ENCODE measurements around the gene ARHGAP22.

DNA sequence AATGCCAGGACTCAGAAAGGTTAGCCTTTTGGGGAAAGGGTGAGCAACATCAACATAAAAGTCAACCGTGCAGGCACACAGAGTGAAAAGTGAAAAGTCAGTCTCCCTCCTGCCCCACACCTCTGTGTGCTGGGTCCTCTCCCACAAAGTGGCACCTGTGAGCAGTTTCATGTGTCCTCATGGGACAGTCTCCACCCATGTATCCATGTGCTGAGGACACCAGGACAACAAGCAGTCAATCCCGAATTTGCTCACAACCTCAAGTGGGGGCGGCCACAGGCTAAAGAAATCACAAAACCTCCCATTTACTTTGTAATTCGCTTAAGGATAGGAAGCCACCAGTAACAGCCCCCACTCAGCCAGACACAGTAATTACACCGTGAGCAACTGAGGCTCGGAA is 97.4 kb downstream of the ARHGAP22 start:
- TF ChIP-seq, protein P1, sequence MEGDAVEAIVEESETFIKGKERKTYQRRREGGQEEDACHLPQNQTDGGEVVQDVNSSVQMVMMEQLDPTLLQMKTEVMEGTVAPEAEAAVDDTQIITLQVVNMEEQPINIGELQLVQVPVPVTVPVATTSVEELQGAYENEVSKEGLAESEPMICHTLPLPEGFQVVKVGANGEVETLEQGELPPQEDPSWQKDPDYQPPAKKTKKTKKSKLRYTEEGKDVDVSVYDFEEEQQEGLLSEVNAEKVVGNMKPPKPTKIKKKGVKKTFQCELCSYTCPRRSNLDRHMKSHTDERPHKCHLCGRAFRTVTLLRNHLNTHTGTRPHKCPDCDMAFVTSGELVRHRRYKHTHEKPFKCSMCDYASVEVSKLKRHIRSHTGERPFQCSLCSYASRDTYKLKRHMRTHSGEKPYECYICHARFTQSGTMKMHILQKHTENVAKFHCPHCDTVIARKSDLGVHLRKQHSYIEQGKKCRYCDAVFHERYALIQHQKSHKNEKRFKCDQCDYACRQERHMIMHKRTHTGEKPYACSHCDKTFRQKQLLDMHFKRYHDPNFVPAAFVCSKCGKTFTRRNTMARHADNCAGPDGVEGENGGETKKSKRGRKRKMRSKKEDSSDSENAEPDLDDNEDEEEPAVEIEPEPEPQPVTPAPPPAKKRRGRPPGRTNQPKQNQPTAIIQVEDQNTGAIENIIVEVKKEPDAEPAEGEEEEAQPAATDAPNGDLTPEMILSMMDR (IDR thresholded peaks at IDR 0.05; ENCODE audit: low read depth, low read length, missing input control): no peak
- no peak for TF ChIP-seq NR2F2 (IDR thresholded peaks at IDR 0.05)
- no peak for TF ChIP-seq GABPA (IDR thresholded peaks at IDR 0.05 in 1 of 2, conservative IDR thresholded peaks at IDR 0.05 in 1 of 2)
- TF ChIP-seq, protein P2, sequence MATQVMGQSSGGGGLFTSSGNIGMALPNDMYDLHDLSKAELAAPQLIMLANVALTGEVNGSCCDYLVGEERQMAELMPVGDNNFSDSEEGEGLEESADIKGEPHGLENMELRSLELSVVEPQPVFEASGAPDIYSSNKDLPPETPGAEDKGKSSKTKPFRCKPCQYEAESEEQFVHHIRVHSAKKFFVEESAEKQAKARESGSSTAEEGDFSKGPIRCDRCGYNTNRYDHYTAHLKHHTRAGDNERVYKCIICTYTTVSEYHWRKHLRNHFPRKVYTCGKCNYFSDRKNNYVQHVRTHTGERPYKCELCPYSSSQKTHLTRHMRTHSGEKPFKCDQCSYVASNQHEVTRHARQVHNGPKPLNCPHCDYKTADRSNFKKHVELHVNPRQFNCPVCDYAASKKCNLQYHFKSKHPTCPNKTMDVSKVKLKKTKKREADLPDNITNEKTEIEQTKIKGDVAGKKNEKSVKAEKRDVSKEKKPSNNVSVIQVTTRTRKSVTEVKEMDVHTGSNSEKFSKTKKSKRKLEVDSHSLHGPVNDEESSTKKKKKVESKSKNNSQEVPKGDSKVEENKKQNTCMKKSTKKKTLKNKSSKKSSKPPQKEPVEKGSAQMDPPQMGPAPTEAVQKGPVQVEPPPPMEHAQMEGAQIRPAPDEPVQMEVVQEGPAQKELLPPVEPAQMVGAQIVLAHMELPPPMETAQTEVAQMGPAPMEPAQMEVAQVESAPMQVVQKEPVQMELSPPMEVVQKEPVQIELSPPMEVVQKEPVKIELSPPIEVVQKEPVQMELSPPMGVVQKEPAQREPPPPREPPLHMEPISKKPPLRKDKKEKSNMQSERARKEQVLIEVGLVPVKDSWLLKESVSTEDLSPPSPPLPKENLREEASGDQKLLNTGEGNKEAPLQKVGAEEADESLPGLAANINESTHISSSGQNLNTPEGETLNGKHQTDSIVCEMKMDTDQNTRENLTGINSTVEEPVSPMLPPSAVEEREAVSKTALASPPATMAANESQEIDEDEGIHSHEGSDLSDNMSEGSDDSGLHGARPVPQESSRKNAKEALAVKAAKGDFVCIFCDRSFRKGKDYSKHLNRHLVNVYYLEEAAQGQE (IDR thresholded peaks at IDR 0.05): no peak
- TF ChIP-seq, protein P3, sequence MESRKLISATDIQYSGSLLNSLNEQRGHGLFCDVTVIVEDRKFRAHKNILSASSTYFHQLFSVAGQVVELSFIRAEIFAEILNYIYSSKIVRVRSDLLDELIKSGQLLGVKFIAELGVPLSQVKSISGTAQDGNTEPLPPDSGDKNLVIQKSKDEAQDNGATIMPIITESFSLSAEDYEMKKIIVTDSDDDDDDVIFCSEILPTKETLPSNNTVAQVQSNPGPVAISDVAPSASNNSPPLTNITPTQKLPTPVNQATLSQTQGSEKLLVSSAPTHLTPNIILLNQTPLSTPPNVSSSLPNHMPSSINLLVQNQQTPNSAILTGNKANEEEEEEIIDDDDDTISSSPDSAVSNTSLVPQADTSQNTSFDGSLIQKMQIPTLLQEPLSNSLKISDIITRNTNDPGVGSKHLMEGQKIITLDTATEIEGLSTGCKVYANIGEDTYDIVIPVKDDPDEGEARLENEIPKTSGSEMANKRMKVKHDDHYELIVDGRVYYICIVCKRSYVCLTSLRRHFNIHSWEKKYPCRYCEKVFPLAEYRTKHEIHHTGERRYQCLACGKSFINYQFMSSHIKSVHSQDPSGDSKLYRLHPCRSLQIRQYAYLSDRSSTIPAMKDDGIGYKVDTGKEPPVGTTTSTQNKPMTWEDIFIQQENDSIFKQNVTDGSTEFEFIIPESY (IDR thresholded peaks at IDR 0.05): no peak
- no peak for TF ChIP-seq TAF1 (conservative IDR thresholded peaks at IDR 0.05)
- TF ChIP-seq FOXA1 (IDR thresholded peaks at IDR 0.05): no peak
- TF ChIP-seq RAD21 (IDR thresholded peaks at IDR 0.05): no peak
- no peak for TF ChIP-seq JUND (IDR thresholded peaks at IDR 0.05)
- no peak for TF ChIP-seq SP1 (IDR thresholded peaks at IDR 0.05)
- no peak for TF ChIP-seq YY1 (IDR thresholded peaks at IDR 0.05)
- no peak for TF ChIP-seq RXRA (IDR thresholded peaks at IDR 0.05)
